ENCODE measurements around the gene NR0B2. TPM values are rescaled to one million over a fixed set of nuclear protein-coding genes. Genes with fewer than 3 reads are reported as not detected.

The NR0B2 gene
- total and polyA plus RNA-seq, 2 of the 13 experiments (the other 11 are each of a cell fraction or from before 2014, with no cell fraction given), result 72.5 to 133 TPM

DNA sequence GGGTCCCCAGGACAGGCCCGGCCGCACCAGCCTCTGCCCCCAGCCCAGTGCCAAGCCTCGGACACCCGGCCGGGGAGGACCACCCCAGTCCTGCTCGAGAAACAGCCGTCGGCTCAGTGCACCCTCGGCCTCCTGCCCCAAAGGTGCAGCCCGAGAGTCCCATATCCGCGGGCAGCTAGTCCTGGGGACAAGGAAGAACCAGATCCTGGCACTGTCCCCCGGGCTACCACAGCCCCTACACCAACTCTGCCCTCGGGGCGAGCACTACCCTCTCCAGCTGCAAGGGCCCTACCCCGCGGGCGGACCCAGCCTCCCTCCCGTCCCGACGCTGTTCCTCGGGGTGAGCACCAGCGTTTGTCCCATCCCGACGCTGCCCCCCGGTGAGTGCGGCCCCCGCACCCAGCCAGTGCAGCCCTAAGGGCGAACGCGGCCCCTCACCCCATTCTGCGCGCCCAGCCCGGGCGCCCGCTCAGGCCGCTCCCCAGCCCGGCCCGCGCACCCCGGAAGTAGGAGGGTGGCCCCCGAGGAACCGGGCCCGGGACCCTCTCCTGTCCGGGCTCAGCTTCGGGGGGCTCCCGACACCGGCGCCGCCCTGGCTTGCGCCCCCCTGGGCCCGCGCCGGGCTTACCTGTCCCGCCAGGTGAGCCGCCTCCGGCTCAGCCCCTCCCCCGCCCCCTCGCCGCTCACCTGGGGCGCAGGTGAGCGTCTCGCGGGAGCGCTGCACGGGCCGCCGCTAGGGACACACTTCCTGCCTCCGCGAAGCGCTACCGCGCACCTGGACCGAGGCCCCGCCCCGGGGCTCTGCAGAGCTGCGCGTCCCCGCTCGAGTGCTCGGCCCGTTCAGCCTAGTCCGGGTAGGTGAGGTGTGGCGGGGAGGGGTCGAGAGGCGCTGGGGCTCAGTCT, 46.2 kb upstream of the NR0B2 start, which contains the start of gene KDF1 (continued):
- TF ChIP-seq, protein P1, sequence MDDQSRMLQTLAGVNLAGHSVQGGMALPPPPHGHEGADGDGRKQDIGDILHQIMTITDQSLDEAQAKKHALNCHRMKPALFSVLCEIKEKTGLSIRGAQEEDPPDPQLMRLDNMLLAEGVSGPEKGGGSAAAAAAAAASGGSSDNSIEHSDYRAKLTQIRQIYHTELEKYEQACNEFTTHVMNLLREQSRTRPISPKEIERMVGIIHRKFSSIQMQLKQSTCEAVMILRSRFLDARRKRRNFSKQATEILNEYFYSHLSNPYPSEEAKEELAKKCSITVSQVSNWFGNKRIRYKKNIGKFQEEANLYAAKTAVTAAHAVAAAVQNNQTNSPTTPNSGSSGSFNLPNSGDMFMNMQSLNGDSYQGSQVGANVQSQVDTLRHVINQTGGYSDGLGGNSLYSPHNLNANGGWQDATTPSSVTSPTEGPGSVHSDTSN (CRISPR knock-in tag; IDR thresholded peaks at IDR 0.05; ENCODE audit: borderline replicate concordance), result no peak
- TF ChIP-seq, protein P2, sequence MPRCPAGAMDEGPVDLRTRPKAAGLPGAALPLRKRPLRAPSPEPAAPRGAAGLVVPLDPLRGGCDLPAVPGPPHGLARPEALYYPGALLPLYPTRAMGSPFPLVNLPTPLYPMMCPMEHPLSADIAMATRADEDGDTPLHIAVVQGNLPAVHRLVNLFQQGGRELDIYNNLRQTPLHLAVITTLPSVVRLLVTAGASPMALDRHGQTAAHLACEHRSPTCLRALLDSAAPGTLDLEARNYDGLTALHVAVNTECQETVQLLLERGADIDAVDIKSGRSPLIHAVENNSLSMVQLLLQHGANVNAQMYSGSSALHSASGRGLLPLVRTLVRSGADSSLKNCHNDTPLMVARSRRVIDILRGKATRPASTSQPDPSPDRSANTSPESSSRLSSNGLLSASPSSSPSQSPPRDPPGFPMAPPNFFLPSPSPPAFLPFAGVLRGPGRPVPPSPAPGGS (CRISPR knock-in tag; IDR thresholded peaks at IDR 0.05), result peak; percentile 35; the same call in 1 of the 2 replicates
- TF ChIP-seq FOSL1 (CRISPR knock-in tag; IDR thresholded peaks at IDR 0.05; ENCODE audit: borderline replicate concordance) (no peak), ZKSCAN8 (CRISPR knock-in tag; IDR thresholded peaks at IDR 0.05; ENCODE audit: borderline replicate concordance) (0 out of 2 replicates have a peak, but pooled peaks have one; percentile 30), POGZ (CRISPR knock-in tag; IDR thresholded peaks at IDR 0.05) (peak; percentile 47; the same call in 1 of the 2 replicates), IRX3 (CRISPR knock-in tag; IDR thresholded peaks at IDR 0.05; ENCODE audit: borderline replicate concordance, low read depth) (no peak), ZNF619 (CRISPR knock-in tag; IDR thresholded peaks at IDR 0.05) (no peak), ZNF354B (CRISPR knock-in tag; IDR thresholded peaks at IDR 0.05) (no peak), ZNF33B (CRISPR knock-in tag; IDR thresholded peaks at IDR 0.05) (no peak), ATRX (CRISPR knock-in tag; IDR thresholded peaks at IDR 0.05; ENCODE audit: borderline replicate concordance) (no peak), KDM3A (CRISPR knock-in tag; IDR thresholded peaks at IDR 0.05; ENCODE audit: low read depth) (no peak), ZNF768 (CRISPR knock-in tag; IDR thresholded peaks at IDR 0.05) (peak; percentile 87; the same call in 1 of the 2 replicates), HOXA3 (CRISPR knock-in tag; IDR thresholded peaks at IDR 0.05) (peak; percentile 64), ZSCAN21 (CRISPR knock-in tag; IDR thresholded peaks at IDR 0.05; ENCODE audit: borderline replicate concordance) (peak; percentile 60), ERF (CRISPR knock-in tag; IDR thresholded peaks at IDR 0.05) (no peak), SAP130 (CRISPR knock-in tag; IDR thresholded peaks at IDR 0.05; ENCODE audit: low read depth) (peak; percentile 72; the same call in 1 of the 2 replicates), ZNF644 (CRISPR knock-in tag; IDR thresholded peaks at IDR 0.05; ENCODE audit: low read depth) (no peak), ZNF136 (CRISPR knock-in tag; IDR thresholded peaks at IDR 0.05; ENCODE audit: low read depth) (no peak)
- TF ChIP-seq, protein P3, sequence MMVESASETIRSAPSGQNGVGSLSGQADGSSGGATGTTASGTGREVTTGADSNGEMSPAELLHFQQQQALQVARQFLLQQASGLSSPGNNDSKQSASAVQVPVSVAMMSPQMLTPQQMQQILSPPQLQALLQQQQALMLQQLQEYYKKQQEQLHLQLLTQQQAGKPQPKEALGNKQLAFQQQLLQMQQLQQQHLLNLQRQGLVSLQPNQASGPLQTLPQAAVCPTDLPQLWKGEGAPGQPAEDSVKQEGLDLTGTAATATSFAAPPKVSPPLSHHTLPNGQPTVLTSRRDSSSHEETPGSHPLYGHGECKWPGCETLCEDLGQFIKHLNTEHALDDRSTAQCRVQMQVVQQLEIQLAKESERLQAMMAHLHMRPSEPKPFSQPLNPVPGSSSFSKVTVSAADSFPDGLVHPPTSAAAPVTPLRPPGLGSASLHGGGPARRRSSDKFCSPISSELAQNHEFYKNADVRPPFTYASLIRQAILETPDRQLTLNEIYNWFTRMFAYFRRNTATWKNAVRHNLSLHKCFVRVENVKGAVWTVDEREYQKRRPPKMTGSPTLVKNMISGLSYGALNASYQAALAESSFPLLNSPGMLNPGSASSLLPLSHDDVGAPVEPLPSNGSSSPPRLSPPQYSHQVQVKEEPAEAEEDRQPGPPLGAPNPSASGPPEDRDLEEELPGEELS (CRISPR knock-in tag; IDR thresholded peaks at IDR 0.05), result 0 out of 2 replicates have a peak, but pooled peaks have one; percentile 40
- TF ChIP-seq, protein P4, sequence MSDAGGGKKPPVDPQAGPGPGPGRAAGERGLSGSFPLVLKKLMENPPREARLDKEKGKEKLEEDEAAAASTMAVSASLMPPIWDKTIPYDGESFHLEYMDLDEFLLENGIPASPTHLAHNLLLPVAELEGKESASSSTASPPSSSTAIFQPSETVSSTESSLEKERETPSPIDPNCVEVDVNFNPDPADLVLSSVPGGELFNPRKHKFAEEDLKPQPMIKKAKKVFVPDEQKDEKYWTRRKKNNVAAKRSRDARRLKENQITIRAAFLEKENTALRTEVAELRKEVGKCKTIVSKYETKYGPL (CRISPR knock-in tag; IDR thresholded peaks at IDR 0.05), result no peak
- TF ChIP-seq, protein P5, sequence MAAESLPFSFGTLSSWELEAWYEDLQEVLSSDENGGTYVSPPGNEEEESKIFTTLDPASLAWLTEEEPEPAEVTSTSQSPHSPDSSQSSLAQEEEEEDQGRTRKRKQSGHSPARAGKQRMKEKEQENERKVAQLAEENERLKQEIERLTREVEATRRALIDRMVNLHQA (CRISPR knock-in tag; IDR thresholded peaks at IDR 0.05), result no peak
- TF ChIP-seq, protein P6, sequence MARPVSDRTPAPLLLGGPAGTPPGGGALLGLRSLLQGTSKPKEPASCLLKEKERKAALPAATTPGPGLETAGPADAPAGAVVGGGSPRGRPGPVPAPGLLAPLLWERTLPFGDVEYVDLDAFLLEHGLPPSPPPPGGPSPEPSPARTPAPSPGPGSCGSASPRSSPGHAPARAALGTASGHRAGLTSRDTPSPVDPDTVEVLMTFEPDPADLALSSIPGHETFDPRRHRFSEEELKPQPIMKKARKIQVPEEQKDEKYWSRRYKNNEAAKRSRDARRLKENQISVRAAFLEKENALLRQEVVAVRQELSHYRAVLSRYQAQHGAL (CRISPR knock-in tag; IDR thresholded peaks at IDR 0.05; ENCODE audit: not compliant biosample characterization), result no peak

Measured in HepG2 (cell line).